OCI-LY1 (cell line): ENCODE results near the gene FBRSL1.

Source experiments
- EZH2 ChIP-seq: fragments of 200-600 bp; sonication (generic), shearing (Covaris generic); IDR thresholded peaks from 2 replicates; pipeline ENCODE4 v1.8.0; 2017; ENCODE audit warnings: borderline replicate concordance, mixed run types, mild to moderate bottlenecking, antibody characterized with exemption, low read length, moderate library complexity, mixed read lengths
- TF ChIP-seq, protein P1 (sequence below): fragments of 200-600 bp; sonication (generic), shearing (Covaris generic); IDR thresholded peaks from 2 replicates; pipeline ENCODE4 v1.5.1; 2017; ENCODE audit warnings: mild to moderate bottlenecking, antibody characterized with exemption, low read length, moderate library complexity, mixed read lengths

DNA sequence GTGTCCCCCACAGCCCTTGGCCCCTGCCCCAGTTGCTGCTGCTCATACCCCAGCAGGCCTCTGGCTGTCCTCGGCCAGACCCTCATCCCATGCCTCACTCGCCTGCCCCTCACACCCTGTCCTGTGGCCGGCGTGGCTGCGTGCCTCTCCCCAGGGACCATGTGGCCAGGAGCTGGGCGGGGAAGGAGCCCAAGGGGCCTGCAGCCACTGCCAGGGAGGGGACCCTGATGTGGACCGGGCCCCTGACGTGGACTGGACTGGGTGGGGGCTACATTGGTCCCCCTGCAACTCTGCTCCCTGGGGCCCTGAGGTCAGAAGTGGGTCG lies 10.9 kb downstream of the FBRSL1 start:
- TF ChIP-seq, protein P1, sequence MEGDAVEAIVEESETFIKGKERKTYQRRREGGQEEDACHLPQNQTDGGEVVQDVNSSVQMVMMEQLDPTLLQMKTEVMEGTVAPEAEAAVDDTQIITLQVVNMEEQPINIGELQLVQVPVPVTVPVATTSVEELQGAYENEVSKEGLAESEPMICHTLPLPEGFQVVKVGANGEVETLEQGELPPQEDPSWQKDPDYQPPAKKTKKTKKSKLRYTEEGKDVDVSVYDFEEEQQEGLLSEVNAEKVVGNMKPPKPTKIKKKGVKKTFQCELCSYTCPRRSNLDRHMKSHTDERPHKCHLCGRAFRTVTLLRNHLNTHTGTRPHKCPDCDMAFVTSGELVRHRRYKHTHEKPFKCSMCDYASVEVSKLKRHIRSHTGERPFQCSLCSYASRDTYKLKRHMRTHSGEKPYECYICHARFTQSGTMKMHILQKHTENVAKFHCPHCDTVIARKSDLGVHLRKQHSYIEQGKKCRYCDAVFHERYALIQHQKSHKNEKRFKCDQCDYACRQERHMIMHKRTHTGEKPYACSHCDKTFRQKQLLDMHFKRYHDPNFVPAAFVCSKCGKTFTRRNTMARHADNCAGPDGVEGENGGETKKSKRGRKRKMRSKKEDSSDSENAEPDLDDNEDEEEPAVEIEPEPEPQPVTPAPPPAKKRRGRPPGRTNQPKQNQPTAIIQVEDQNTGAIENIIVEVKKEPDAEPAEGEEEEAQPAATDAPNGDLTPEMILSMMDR = no peak
- no peak for TF ChIP-seq EZH2
